ENCODE measurements around the gene SYNJ1.
"Not testable (repeated sequence)": the region's sequence is repeated elsewhere in the genome, so short reads cannot be mapped to it uniquely, and the experiment has no call there.

Gene SYNJ1

DNA sequence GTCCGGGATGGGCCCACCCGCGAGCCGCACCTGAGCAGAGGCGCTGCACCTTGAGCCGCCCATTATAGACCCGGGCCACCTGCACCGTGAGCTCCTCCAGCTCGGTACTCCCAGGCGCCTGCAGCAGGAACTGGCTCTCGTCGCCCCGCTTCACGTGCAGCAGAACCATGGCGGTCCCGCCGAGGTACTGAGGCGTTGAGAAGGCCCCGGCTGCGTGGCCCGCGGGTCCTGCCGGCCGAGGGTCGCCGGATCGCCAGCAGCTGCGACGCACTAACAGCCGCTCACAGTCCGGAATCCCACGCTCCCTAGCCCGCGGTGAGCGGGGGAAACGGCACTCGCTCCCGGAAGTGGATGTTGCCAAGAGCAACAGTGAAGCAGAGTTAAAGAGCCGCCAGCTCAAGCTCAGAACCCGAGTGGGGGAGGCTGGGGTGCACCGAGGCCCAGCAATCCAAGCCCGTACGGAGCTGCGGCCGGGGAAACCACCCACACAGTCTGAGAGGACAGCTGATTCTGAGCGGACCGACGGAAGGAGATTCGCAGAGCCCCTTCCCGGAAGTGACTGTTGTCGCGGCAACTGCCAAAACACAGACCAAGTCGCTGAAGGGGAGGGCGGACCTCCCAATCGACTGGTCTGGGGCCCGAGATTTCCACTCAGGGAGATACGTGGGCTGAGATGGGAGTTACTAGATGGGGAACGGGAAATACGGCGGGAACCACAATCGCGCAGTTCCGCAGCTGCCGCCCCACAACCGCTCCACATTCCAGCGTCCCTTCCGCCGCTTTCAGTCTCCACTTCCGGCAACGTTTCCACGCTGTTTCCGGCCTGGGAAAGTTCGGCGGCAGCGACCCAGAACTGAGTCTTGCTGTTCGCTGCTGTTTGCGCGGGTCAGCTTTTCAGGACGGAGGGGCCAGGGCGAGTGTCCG, 115.5 kb downstream of the SYNJ1 start, which contains the start of gene CFAP298:
CFAP298 (minus strand) TSS at position 303 of the 924 bp plus-strand sequence; CDS start at position 169, 134 bp downstream.
- DNase-seq (ENCODE audit: low spot score): peak; percentile 93

DNA sequence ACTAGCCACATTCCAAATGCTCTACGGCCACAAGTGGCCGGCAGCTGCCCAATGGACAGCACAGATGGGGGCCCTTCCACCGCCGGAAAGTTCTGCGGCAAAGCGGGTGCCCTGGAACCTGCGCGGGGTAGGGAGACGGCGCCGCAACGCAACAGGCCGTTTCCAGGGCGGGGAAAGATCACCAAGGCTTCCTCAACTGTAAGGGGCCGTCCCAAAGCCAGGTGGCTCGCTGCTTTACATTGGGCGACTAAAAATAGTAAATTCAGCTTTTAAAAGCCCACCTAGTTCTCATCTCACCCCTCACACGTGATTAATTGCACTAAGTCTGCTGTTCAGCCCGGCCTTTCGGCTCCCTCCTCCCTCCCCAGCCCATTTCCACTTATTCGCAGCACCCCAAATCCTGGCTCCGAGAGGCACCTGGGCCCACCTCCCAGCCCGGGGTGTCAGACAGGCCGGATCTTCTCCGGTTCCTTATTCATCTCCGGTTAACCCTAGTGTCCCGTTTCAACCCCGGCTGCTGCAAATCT, 116.3 kb downstream of the SYNJ1 start:
- DNase-seq (ENCODE audit: low spot score): no peak

DNA sequence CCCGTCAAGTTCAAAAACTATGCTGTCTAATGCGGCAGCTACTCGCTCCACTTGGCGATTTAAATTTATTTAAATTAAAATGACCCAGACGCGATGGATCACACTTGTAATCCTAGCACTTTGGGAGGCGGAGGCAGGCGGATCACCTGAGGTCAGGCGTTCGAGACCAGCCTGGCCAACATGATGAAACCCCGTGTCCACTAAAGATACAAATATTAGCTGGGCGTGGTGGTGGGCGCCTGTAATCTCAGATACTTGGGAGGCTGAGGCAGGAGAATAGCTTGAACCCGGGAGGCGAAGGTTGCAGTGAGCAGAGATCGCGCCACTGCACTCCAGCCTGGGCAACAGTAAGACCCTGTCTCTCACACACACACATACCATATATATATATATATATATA, 116.9 kb downstream of the SYNJ1 start:
- not testable (repeated sequence) for DNase-seq (ENCODE audit: low spot score)

DNA sequence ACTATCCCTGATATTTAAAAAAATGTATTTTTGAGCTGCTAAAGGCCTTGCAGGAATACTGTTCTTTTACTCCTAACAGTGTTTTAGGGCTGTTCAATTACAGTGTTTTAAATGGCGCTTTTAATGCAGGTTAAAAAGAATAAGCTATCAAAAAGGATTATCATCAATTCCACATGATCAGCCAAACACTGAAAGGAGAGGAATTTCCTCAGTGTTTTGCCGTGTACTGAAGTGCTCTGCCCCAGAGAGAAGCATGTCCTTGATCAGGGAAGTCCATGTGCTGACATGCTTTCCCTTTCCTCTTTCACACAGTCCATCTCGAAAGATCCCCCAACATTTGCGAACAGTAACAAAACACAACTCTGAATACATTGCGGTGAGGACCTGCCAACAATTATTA, 119.0 kb downstream of the SYNJ1 start:
- no peak for DNase-seq (ENCODE audit: low spot score)

DNA sequence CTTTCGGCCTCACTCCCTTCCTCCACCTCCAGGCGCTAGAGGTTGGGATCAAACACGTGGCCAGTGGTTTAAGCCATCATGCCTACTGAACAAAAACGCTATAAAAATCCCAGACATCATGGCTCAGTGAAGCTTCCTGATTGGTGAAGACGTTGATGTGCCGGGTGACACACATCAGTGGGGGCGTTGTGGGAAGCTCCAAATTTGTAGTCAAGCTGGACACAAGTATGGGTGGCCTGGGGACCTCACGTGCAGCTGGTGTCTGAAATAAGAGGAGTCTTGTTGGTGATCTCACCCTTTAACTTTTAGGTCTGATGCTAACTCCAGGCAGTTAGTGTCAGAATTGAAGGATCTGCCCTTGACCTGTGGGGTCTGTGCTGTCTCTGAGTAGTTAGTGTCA, 122.3 kb downstream of the SYNJ1 start:
- DNase-seq (ENCODE audit: low spot score): no peak

DNA sequence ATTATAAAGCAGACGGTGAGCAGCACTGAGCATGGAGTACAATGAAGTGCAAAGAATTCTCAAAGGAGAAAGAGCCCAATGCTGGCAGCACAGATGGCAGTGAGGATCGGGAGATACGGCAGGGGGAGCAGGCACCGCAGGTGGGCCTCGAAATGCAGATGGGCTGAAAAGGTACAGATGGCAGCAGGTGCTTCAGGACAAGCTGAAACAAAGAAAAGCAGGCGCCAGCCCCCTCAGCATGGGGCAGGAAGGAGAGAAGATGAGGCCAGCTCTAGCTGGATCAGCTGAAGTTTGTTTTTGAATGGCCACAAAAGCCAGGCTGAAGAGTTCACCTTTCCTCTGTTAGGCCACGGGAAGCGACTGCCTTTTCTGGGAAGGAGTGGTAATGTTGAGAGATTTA, 123.3 kb downstream of the SYNJ1 start:
- DNase-seq (ENCODE audit: low spot score): no peak

DNA sequence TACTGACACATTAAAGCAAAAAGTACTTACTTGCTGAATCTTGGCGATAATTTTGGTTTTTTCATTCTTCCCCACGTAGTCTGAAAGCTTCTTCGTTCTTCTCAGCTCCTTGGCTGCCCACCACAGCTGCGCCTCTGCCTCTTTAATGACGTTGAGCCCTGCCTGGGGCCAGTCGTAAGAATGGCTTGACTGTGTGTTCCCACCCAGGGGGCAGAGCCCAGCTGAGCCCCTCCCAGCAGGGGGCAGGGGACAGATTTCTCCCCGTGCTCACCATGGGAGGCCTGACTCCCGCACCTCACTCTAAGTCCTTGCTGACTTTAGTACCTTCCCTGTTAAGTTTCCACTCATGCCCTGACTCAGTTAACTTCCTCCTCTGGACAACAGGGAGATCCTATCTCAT, 124.7 kb downstream of the SYNJ1 start:
- DNase-seq (ENCODE audit: low spot score): no peak

DNA sequence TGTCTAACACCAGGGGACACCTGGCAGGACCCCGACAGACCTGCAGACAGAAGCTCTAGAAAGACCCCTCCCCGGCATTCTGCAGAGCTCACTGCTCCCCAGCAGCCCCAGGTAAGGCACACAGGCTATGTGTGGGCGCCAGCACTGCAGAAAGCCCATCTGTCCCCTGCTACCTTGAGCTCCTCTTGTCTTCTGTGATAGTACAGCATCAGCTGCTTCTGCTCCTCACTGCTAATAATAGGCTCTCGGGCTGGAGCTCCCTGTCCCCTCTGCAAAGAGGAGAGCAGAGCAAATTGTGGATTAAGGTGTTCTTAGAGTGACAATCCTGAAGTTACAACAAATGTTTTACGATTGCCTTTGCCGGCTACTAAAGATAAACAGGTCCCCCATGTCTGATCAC, 125.7 kb downstream of the SYNJ1 start:
- no peak for DNase-seq (ENCODE audit: low spot score)

DNA sequence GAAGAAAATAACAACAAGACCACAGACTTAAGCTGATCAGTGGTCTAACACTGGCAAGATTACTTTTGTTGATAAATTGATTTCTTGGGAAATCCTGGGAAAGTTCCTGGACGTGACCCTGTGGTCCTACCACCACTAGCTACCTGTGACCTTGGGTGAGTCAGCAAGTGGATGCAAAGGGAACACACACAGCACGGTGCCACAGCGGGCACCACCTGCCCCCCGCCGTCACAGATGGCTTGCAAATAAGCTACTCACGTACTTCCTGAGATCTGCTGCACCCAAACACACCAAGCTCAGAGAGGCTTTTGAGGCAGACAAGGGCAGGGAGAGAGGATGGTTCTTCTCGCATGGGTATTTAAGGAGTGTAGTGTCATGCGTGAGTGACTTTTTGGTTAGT, 128.3 kb downstream of the SYNJ1 start:
- no peak for DNase-seq (ENCODE audit: low spot score)

DNA sequence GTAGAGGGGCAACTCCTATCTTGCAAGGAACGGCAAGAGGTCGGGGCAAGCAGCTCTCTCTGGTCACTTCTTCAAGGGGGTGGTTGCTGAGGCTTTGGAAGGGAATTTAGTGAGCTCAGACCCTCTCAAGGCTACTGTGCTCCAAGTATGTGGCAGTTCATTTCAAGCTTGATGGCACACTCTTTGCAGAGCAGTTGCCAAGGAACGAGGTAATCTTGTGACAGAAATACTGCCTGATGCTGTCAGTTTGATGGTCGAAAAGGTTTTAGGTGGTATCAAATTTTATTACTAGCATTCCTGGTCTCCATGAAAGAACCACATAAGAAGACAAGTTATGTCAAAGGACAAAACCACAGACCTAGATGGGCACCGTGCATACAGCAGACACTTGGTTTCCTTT, 128.7 kb downstream of the SYNJ1 start:
- no peak for DNase-seq (ENCODE audit: low spot score)

DNA sequence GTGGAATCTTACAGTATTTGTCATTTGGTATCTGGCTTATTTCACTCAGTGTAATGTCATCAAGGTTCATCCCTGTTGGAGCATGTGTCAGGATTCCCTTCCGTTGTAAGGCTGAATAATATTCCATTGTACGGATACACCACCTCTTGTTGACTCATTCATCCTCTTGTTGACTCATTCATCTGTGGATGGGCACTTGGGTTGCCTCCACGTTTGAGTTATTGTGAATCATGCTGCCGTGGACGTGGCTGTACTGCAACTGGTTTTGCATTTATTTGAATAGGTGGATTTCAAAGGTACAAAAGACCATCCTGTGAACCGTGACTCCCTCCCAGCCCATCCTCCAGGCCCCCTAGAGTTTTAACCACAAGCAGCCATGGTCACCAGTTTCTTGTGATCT, 130.6 kb downstream of the SYNJ1 start:
- no peak for DNase-seq (ENCODE audit: low spot score)

DNA sequence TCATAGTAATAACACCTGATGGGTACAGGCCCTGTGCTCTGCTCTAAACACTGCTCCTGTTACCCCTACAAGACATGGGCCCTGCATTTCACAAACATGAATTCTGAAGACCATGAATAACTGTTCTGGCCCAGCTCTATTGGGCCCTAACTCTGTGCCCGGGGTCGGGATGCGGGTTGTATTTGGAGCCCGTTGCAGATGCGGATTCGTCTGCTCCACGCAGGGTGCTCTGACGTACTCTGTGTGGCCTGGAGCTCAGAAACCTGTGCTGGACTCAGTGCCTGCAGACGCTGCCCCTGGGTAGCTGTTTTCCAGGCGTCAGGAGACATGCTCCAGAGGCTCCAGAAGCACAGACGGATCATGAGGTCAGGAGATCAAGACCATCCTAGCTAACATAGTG, 132.4 kb downstream of the SYNJ1 start:
- DNase-seq (ENCODE audit: low spot score): no peak

DNA sequence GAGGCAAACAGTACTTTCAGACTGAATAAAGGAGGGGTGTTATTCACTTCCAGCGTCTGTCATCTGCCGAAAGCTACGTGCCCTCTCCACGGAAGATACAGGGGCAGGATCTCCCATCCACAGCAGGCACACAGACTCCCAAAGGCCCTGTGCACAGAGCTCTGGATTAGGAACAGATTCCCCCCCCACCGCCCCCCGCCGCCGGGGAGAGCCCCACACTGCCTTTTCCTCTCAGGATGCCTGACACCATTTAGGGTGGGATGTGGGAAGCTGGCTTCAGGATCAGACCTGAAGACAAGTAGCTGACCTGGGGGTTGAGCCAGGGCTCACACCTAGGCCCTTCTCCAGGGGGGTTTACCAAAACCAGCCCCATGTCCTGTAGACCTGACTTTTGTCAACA, 134.1 kb downstream of the SYNJ1 start:
- no peak for DNase-seq (ENCODE audit: low spot score)

DNA sequence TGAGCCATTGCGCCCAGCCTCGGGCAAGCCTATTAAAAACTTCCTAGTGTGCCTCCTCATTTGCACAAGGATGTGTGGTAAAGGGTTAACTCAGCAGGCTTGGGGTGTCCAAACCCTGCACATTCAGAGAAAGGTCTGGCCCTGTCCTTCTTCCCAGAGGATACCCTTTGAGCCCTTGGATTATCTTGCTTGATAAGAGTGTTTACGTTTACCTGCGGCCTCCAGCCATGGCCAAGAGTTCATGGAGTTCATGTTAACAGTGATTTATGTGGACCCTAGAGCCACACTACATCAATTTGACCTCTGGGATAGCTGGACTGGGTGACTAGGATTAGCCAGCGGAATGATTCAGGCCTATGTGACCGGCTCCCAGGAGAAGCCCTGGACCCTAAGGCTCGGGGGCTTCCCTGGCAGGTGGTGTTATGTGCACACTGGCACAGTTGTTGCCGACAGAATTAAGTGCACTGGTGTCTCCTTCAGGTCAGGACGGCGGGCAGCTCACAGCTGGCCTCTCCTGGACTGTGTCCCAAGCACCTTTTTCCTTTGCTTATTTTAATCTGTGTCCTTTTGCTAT, 134.8 kb downstream of the SYNJ1 start:
- no peak for DNase-seq (ENCODE audit: low spot score)

DNA sequence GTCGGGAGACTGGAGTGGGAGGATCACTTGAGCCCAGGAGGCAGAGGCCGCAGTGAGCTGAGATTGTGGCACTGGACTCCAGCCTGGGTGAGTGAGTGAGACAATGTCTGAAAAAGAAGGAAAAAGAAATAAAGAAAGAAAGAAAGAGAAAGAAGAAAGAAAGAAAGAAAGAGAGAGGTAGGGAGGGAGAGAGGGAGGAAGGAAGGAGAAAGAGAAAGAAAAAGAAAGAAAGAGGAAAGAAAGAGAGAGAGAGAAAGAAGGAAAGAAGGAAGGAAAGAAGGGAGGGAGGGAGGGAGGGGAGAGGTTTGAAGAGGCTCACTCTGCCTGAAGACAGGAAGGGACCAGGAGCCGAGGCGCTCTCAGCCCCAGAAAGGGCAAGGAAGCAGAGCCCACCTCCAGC, 137.7 kb downstream of the SYNJ1 start:
- DNase-seq (ENCODE audit: low spot score): no peak

DNA sequence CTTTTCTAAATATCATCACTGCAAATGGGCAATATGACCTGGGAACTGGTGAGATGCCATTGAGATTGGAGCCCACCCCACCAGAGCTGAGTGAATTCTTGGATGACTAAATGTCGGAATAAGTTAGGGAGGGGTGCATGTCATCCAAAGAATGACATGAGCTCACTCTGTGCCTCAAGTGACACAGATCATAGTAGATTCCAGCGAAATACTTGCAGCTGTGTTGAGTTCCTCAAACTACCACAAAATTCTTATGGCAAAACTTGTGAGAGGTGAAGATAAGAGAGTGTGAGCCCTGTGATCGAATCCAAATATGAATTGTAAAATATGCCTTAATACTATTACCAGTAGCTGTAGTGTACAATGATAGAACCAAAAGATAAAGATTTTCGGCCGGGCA, 140.2 kb downstream of the SYNJ1 start:
- DNase-seq (ENCODE audit: low spot score): no peak

DNA sequence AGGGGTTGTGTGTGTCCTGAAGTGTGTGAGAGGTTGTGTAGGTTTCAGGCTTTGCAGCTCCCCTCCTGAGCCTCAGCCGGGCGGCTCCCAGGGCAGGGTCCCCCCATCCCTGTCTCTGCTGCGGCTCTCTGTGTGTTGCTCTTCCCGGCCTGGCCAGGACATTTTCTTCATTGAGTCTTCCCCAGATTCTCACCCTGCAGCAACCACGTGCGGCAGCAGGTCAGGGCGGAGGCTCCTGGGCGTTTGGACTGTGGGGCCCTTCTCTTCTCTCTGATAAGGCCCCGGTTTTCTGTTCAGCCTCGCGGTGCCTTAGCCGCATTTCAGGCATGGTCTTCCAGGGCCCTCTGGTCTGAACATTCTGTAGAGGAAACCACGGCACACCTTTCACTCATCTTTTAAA, 140.7 kb downstream of the SYNJ1 start:
- DNase-seq (ENCODE audit: low spot score): no peak

DNA sequence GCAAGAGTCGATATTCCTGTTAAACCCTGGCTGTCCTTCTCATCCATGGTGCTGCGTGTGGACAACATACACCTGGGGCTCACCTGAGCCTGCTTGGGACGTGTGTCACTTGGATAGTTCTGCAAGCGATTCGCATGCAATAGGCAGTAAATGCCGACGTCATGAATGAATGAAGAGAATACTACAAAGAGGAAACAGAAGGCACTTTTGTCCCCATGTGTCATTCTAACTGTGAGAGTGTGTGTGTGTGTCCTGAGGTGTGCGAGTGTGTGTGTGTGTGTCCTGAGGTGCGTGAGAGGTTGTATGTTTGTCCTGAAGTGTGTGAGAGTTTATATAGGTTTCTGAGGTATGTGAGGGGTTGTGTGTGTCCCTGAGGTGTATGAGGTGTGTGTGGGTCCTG, 141.8 kb downstream of the SYNJ1 start:
- DNase-seq (ENCODE audit: low spot score): no peak

DNA sequence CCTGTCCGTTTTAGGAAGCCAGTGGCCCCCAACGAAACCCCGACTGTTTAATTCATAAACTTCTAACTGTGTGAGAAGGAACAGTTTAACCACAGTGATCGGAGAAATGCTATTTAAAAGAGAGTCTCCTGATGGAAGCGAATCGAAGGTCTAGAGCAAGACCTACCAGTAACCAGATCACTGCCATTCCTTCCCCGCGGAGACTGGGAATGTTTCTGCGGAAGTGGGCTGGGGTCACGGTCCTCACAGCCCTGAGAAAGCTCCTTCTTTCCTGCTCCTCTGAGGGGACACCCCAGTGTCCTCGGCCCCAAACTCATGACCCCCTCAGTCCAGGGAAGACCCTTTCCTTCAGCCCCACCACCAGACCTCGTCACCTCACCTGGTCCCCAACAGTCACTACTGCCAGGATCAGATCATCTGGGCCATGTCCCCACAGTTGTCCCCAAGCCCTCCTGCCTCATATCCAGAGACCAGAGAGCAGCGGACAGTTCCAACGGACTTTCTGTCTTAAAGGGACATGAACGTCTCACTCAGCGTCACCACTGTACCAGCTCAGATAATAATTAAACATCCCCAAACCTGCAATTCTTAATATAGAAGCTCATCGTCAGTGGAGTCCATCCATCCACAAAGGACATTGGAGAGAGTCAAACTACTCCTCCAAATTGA, 142.6 kb downstream of the SYNJ1 start, which contains the start of gene TCP10L:
TCP10L (minus strand) TSS at position 482 of the 669 bp plus-strand sequence. CDS start 1,219 bp downstream, outside the sequence.
- DNase-seq (ENCODE audit: low spot score): no peak

DNA sequence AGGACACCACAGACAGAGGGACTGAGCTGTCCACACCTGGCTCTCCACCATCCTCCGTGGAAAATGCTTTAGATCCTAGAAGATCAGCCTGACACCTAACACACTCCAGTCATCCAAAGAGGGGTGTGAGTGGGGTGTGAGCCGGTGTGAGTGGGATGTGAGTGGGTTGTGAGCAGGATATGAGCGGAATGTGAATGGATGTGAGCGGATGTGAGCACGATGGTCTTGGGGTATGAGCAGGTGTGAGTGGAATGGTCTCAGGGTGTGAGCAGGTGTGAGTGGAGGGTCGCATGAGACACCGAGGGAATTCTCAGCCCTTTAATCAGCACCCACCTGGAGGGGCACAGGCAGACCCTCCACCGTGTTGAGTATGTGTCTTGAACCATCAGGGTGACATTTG, 143.3 kb downstream of the SYNJ1 start:
- no peak for DNase-seq (ENCODE audit: low spot score)

DNA sequence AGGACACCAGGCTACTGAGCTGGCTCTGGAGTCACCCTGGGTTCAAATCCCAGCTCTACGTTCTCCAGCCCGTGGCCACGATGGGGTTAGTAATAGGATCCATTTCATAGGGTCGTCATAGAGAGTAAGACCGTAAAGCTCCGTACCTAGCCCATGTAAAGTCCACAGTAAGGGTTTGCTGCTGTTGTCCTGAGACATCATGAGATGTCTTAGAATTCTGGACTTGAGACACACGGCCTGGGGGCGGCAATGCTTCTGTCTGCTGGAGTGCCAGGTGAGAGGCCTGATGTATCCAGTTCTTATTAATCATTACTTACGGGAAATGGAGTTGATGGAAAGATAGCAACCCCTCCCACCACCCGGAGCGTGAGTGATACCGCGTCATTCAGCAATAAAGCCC, 146.1 kb downstream of the SYNJ1 start:
- no peak for DNase-seq (ENCODE audit: low spot score)

DNA sequence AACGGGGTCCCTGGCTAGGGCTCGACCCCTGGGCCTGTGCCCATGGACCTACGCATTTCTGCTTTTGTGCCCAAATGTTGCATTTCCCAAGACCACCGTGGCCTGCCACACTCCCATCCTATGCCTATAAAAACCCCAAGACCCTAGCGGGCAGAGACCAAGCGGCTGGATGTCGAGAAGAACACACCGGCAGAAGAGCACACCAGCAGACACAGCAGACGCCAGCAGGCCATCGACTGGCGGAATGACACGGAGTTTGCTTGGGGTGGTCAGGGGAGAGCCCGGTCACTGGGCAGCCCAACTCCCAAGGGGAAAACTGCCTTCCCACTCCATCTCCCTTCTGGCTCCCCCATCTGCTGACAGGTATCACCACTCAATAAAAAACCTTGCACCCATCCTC, 146.9 kb downstream of the SYNJ1 start:
- DNase-seq (ENCODE audit: low spot score): no peak
